Neuronal stem cell (in vitro differentiated cells): ENCODE measurements around the gene NECAB2.

Experiments used
- DNase-seq: peaks from one replicate; pipeline ENCODE4 v3.0.0-alpha.2; 2013; ENCODE audit warnings: low spot score
- H2AFZ ChIP-seq: one replicate; pipeline ENCODE4 v1.6.1; 2013; ENCODE audit warnings: mild to moderate bottlenecking, low read length, inconsistent platforms
- H2AK5ac ChIP-seq: 2 replicates; pipeline ENCODE4 v1.6.1; 2013; ENCODE audit warnings: low read depth, mild to moderate bottlenecking, inconsistent platforms, low read length, moderate library complexity, mixed read lengths
- H2BK120ac ChIP-seq: 2 replicates; pipeline ENCODE4 v1.6.1; 2013; ENCODE audit warnings: low read depth, mild to moderate bottlenecking, inconsistent platforms, low read length, moderate library complexity, mixed read lengths
- H2BK12ac ChIP-seq: one replicate; pipeline ENCODE4 v1.6.1; 2013; ENCODE audit warnings: low read length, inconsistent platforms
- H2BK15ac ChIP-seq: 2 replicates; pipeline ENCODE4 v1.6.1; 2013; ENCODE audit warnings: mild to moderate bottlenecking, low read length, inconsistent platforms, mixed read lengths
- H2BK5ac ChIP-seq: one replicate; pipeline ENCODE4 v1.6.1; 2013; ENCODE audit warnings: inconsistent platforms, mild to moderate bottlenecking, low read length, moderate library complexity
- H3K14ac ChIP-seq: one replicate; pipeline ENCODE4 v1.6.1; 2013; ENCODE audit warnings: low read length, inconsistent platforms
- H3K18ac ChIP-seq: 2 replicates; pipeline ENCODE4 v1.6.1; 2013; ENCODE audit warnings: low read length, inconsistent platforms
- H3K23ac ChIP-seq: 2 replicates; pipeline ENCODE4 v1.6.1; 2013; ENCODE audit warnings: low read depth, mild to moderate bottlenecking, mixed read lengths, low read length, inconsistent platforms; ENCODE audit not compliant: poor library complexity
- H3K27ac ChIP-seq: replicated peaks from 3 replicates; pipeline ENCODE4 v1.5.1; 2013; ENCODE audit warnings: low read length, inconsistent platforms
- H3K27me3 ChIP-seq, 3 experiments: 2 replicates each; pipeline ENCODE4 v1.6.1; 2013; ENCODE audit warnings: low read length in 3 of 3, mild to moderate bottlenecking in 2 of 3, inconsistent platforms in 1 of 3, low read depth in 1 of 3, mixed read lengths in 1 of 3, moderate library complexity in 1 of 3; ENCODE audit not compliant: control insufficient read depth in 3 of 3, insufficient read depth in 3 of 3
- H3K36me3 ChIP-seq, 2 donors: replicated peaks in 1 of 2; 2 replicates each; pipeline ENCODE4 v1.6.1; 2013; ENCODE audit warnings: low read length in 2 of 2; ENCODE audit not compliant: control insufficient read depth in 2 of 2, insufficient read depth in 2 of 2
- H3K4ac ChIP-seq: 2 replicates; pipeline ENCODE4 v1.6.1; 2013; ENCODE audit warnings: inconsistent platforms, mild to moderate bottlenecking, low read length, moderate library complexity
- H3K4me1 ChIP-seq, 2 donors: 1 replicate in 1 of 2; 2 replicates in 1 of 2; pipeline ENCODE4 v1.6.1; 2013; ENCODE audit warnings: low read length in 2 of 2, low read depth in 1 of 2; ENCODE audit not compliant: control insufficient read depth in 2 of 2, insufficient read depth in 1 of 2
- H3K4me2 ChIP-seq: one replicate; pipeline ENCODE4 v1.6.1; 2013; ENCODE audit warnings: mild to moderate bottlenecking, low read length, inconsistent platforms; ENCODE audit not compliant: insufficient read depth, poor library complexity, severe bottlenecking
- H3K4me3 ChIP-seq, 2 donors: 2 replicates each; pipeline ENCODE4 v1.5.1; 2013; ENCODE audit warnings: low read length in 2 of 2, mild to moderate bottlenecking in 2 of 2, inconsistent platforms in 1 of 2, moderate library complexity in 1 of 2
- H3K79me1 ChIP-seq: one replicate; pipeline ENCODE4 v1.6.1; 2013; ENCODE audit warnings: low read depth, mild to moderate bottlenecking, inconsistent platforms, low read length, moderate library complexity
- H3K9ac ChIP-seq: one replicate; pipeline ENCODE4 v1.6.1; 2013; ENCODE audit warnings: mild to moderate bottlenecking, low read depth, low read length, inconsistent platforms; ENCODE audit not compliant: poor library complexity
- H3K9me3 ChIP-seq, 2 donors: replicated peaks in 1 of 2; 2 replicates each; pipeline versions ENCODE3 to v1.6.1; 2013; ENCODE audit warnings: low read length in 2 of 2, mild to moderate bottlenecking in 2 of 2, inconsistent platforms in 1 of 2, low read depth in 1 of 2, mixed read lengths in 1 of 2, moderate library complexity in 1 of 2; ENCODE audit not compliant: control insufficient read depth in 2 of 2, insufficient read depth in 1 of 2
- H4K8ac ChIP-seq: one replicate; pipeline ENCODE4 v1.6.1; 2013; ENCODE audit warnings: low read depth, mild to moderate bottlenecking, inconsistent platforms, low read length, moderate library complexity
- H4K91ac ChIP-seq: one replicate; pipeline ENCODE4 v1.6.1; 2013; ENCODE audit warnings: low read length, low read depth, mild to moderate bottlenecking, inconsistent platforms; ENCODE audit not compliant: poor library complexity
- WGBS, 2 donors: extraction: QIAGEN DNeasy Blood & Tissue Kit; methylation state at CpG; one replicate each; pipeline ENCODE4 v1.1.7; 2013; ENCODE audit warnings: missing lambda C conversion rate in 2 of 2, mixed read lengths in 1 of 2; ENCODE audit not compliant: insufficient read length in 2 of 2, insufficient replicate concordance in 1 of 2; ENCODE audit errors: extremely low coverage in 2 of 2; 5-methylcytosine and 5-hydroxymethylcytosine counted together

The NECAB2 gene

GRCh38 chr16:83995754-83996153 lies 27.7 kb downstream of the NECAB2 start:
- peak overlapping the region; percentile 35 for H3K4me2 ChIP-seq
- no peak overlapping the region for H3K4me3 ChIP-seq
- no peaks in the 10 kb centered on the region for H3K27me3 ChIP-seq
- DNase-seq = peak; percentile 78
- no peak overlapping the region for H3K9ac ChIP-seq
- no peak overlapping the region for H2BK5ac ChIP-seq
- H4K8ac ChIP-seq = no peak overlapping the region
- no peak overlapping the region for H3K27ac ChIP-seq
- peak overlapping the region; percentile 19 for H2AFZ ChIP-seq
- no peak overlapping the region for H2BK15ac ChIP-seq
- no CpG with 5 or more reads among the region's 21 CpGs for WGBS, 2 donors
- H2AK5ac ChIP-seq = no peak overlapping the region
- H3K14ac ChIP-seq = no peak overlapping the region
- H3K4me1 ChIP-seq = peaks cover 21 to 42% of the 10 kb centered on the region in 2 donors
- H2BK120ac ChIP-seq = no peak overlapping the region
- no peak overlapping the region for H3K18ac ChIP-seq
- no peak overlapping the region for H2BK12ac ChIP-seq
- H3K79me1 ChIP-seq = peaks cover 6% of the 10 kb centered on the region
- peaks cover 0 to 18% of the 10 kb centered on the region in 2 donors for H3K36me3 ChIP-seq
- H3K9me3 ChIP-seq = no peaks in the 10 kb centered on the region
- H3K23ac ChIP-seq = no peak overlapping the region
- H3K4ac ChIP-seq = no peak overlapping the region
- H4K91ac ChIP-seq = no peak overlapping the region

GRCh38 chr16:83996481-83997252 lies 28.6 kb downstream of the NECAB2 start:
- peak overlapping the region; percentile 52 for H3K23ac ChIP-seq
- H3K4me1 ChIP-seq = peaks cover 26 to 47% of the 10 kb centered on the region in 2 donors
- H3K4me2 ChIP-seq = no peak overlapping the region
- no peak overlapping the region for H2BK120ac ChIP-seq
- DNase-seq = no peak
- H2BK12ac ChIP-seq = peak overlapping the region; percentile 96
- no peak overlapping the region for H4K8ac ChIP-seq
- no peaks in the 10 kb centered on the region for H3K27me3 ChIP-seq
- peak overlapping the region; percentile 62 for H3K18ac ChIP-seq
- WGBS, 2 donors = no CpG with 5 or more reads among the region's 15 CpGs
- H3K4me3 ChIP-seq = no peak overlapping the region
- H3K4ac ChIP-seq = no peak overlapping the region
- H3K9me3 ChIP-seq = no peaks in the 10 kb centered on the region
- H2BK5ac ChIP-seq = peak overlapping the region; percentile 15
- peak overlapping the region; percentile 86 for H2BK15ac ChIP-seq
- H3K36me3 ChIP-seq = peaks cover 0 to 15% of the 10 kb centered on the region in 2 donors
- H3K14ac ChIP-seq = no peak overlapping the region
- H2AFZ ChIP-seq = no peak overlapping the region
- no peak overlapping the region for H3K27ac ChIP-seq
- H3K79me1 ChIP-seq = peaks cover 6% of the 10 kb centered on the region
- no peak overlapping the region for H4K91ac ChIP-seq
- no peak overlapping the region for H3K9ac ChIP-seq
- peak overlapping the region; percentile 53 for H2AK5ac ChIP-seq

GRCh38 chr16:83998091-83998490 lies 30.0 kb downstream of the NECAB2 start:
- no peak overlapping the region for H3K4me3 ChIP-seq
- WGBS, 2 donors = no CpG with 5 or more reads among the region's 13 CpGs
- no peak overlapping the region for H2AFZ ChIP-seq
- peaks cover 0 to 16% of the 10 kb centered on the region in 2 donors for H3K36me3 ChIP-seq
- H3K14ac ChIP-seq = no peak overlapping the region
- H2BK15ac ChIP-seq = no peak overlapping the region
- no peak overlapping the region for H2BK120ac ChIP-seq
- H3K79me1 ChIP-seq = peaks cover 6% of the 10 kb centered on the region
- no peak overlapping the region for H3K27ac ChIP-seq
- H3K27me3 ChIP-seq = no peaks in the 10 kb centered on the region
- no peak overlapping the region for H4K91ac ChIP-seq
- no peak overlapping the region for H3K9ac ChIP-seq
- H2AK5ac ChIP-seq = peak overlapping the region; percentile 91
- no peaks in the 10 kb centered on the region for H3K9me3 ChIP-seq
- H3K18ac ChIP-seq = peak overlapping the region; percentile 63
- H3K4me1 ChIP-seq = peaks cover 26 to 34% of the 10 kb centered on the region in 2 donors
- H3K4me2 ChIP-seq = no peak overlapping the region
- no peak overlapping the region for H2BK5ac ChIP-seq
- DNase-seq = no peak
- no peak overlapping the region for H3K4ac ChIP-seq
- no peak overlapping the region for H2BK12ac ChIP-seq
- no peak overlapping the region for H4K8ac ChIP-seq
- no peak overlapping the region for H3K23ac ChIP-seq

- Histone ChIP-seq H3K14ac (no peak overlapping the region), H4K8ac (no peak overlapping the region), H3K23ac (no peak overlapping the region), H3K18ac (peak overlapping the region; percentile 93), H3K79me1 (peaks cover 6% of the 10 kb centered on the region), H3K4ac (no peak overlapping the region), H2BK12ac (peak overlapping the region; percentile 44), H3K36me3 (peaks cover 0 to 11% of the 10 kb centered on the region in 2 donors), H2BK120ac (peak overlapping the region; percentile 25), H3K9ac (no peak overlapping the region), H3K27me3 (no peaks in the 10 kb centered on the region), H2AFZ (no peak overlapping the region), H3K9me3 (no peaks in the 10 kb centered on the region), H4K91ac (no peak overlapping the region), H3K27ac (no peak overlapping the region), H3K4me1 (peaks cover 10 to 13% of the 10 kb centered on the region in 2 donors), H3K4me2 (no peak overlapping the region), H3K4me3 (no peak overlapping the region), H2BK15ac (no peak overlapping the region), H2AK5ac (peak overlapping the region; percentile 78), H2BK5ac (no peak overlapping the region)
- no peak for DNase-seq
- WGBS, 2 donors = no CpG with 5 or more reads among the region's 13 CpGs
These were observed 33.1 kb downstream of the NECAB2 start for GRCh38 chr16:84000989-84001642.
